Measurements from ENCODE around the gene ISM1.

The ISM1 gene

DNA sequence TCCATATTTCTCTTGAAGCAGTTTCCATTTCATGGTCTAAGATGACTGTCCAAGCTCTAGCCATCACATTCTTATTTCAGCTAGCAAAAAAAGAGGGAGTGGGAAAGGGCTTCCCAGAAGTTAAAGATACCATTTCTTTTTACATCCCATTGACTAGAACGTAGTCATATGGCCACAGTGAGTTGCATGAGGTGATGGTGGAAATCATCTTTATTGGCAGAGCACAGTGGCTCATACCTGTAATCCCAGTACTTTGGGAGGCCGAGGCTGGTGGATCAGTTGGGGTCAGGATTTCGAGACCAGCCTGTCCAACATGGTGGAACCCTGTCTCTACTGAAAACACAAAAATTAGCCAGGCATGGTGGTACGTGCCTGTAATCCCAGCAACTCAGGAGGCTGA, 99.6 kb downstream of the ISM1 start:
- DNase-seq: no peak

DNA sequence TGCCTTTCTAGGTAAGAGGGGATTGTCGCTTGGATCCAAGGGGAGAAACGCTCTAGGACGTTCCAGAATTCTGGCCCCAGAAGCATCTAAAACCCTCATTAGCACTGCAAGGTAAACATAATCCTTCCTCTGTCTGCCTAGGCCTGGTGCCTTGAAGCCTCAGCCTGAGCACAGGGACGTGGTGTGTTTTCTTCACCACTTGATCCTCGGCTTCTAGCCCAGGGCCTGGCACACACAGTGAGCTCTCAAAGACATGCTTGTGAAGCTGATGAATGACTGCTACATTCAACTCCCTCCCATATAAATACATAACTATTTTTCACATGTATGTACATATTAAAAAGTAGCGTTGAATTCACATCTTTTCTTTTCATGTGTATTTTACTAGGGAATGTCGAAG, 100.3 kb downstream of the ISM1 start:
- DNase-seq: no peak

DNA sequence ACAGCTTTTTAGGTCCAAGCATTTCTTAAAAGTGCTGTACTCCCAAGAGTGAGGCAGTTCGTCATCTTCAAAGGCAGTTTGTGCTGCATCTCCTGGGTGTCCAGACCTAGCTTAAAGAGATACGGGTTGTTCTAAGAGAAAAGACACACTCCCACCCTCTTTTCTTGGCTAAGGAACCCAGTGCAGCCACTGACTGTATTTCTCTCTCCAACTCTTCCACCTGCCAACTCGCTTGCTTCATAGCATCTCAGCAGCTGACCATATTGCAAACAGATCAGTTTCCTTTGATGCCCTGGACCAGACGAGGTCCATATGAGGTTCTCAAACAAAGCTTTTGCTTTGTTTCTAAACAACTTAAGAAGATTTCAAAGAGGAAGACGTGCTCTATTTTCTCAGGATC, 101.1 kb downstream of the ISM1 start:
- no peak for DNase-seq

DNA sequence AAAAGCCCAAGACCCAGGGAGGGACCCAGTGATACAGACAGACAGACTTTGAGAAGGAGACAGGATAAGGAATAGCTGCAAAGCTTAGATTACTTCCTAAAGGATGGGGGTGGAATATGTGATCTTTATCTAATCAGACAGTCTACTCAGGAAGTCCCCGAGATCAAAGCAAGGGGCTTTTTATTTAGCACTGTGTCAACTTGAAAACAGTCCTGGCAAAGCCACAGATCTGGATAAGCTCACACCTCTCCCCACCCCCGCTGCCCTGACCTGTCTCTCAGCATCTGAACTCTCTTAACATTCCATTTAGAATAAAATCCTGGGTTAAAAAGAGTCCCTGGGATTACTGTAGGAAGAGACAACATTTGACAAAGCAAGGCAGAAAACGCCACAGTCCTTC, 101.5 kb downstream of the ISM1 start:
- DNase-seq: no peak

DNA sequence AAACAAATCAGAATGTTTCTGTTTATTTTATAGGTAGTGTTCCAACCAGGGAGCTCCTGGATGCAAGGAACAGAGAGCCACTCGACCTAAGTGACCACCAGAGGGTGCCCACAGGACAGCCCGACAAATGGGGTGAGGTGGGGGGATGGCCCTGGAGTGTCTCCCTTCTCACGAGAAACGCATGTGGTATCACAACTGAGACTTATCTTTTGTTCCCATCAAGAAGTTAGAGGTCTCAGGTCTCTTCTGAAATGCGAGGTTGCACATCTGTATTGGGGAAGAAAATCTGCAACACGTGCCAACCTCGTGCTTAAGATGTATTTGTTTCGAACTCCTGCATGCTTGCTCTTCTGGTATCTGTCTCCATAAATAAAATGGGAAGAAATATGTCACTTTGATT, 104.0 kb downstream of the ISM1 start:
- no peak for DNase-seq

DNA sequence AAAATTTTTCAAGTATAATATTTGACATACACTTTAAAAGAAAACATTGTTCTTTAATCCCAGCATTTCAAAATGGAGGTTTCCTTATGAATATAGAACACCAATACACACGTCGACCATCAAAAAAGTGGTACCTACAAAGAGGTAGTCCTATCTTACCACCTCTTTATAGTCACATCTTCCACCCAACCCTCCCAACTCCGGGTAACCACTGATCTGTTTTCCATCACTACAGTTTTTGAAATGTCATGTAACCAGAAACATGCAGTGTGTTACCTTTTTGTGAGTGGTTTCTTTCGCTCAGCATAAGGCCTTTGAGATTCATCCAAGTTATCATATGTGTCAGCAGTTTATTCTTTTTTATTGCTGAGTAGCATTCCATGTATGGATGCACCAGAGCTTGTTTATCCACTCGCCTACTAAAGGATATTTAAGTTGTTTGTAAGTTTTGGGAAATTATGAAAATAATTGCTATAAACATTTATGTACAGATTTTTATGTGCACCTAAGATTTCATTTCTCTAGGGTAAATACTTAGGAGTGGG, 104.8 kb downstream of the ISM1 start:
- DNase-seq: no peak

GRCh38 chr20:13331536-13331935, 110.5 kb downstream of the ISM1 start:
- DNase-seq: no peak

DNA sequence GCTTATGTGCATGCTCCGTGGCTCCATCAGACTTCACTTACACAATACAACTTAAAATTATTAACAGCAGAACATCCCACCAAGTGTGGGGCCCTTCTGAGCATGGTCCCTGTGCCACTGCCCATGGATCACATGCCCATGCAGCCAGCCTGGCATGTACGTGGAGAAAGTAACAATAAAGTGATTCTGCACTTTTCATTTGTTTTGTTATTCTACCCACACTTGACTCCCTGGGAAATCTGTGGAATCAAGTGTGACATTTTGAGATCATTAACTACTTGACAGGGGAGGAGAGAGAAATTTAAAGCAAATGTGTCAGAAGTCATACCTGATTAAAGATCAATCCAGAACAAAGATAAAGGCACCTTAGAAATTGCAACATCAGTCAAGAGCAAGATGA, 112.0 kb downstream of the ISM1 start:
- DNase-seq: no peak

GRCh38 chr20:13333793-13334192, 112.7 kb downstream of the ISM1 start:
- DNase-seq: no peak

GRCh38 chr20:13336308-13337089, 115.4 kb downstream of the ISM1 start:
- DNase-seq: no peak

- no peak for DNase-seq
Measured at GRCh38 chr20:13337090-13337784, 116.2 kb downstream of the ISM1 start.

DNA sequence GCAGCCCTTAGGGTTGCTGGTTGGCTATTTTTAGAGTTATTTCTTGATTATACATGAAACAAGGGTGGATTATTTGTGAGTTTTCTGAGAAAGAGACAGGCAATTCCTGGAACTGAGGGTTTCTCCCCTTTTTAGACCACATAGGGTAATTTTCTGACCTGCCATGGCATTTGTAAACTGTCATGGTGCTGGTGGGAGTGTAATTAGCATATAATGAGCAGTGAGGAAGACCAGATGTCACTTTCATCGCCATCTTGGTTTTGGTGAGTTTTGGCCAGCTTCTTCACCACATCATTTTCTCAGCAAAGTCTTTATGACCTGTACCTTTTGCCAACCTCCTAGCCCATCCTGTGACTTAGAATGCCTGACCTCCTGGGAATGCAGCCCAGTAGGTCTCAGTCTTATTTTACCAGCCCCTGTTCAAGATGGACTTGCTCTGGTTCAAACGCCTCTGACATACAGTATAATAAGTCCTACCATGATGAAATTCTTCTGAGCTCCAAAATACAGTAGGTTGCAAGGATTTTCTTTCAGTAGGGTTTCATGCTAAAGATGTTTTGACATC, 117.1 kb downstream of the ISM1 start:
- no peak for DNase-seq

DNA sequence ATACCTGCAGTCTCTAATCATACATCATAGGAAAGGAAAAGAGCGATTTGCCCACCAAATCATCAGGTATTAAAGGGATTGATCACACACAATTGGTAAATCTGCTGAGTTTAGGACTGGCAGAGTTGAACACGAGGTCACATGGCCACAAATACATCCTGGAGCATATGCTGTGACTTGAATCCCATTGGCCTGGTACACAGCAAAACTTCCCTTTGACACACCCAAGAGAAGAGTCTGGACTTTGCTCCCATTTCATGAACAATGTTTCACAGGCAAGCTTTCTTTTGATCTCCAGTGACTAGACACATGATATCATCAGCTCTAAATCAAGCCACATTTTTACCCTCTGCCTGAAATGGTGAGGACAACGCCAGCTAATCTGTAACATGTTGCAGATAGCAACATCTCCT, 117.9 kb downstream of the ISM1 start:
- no peak for DNase-seq

DNA sequence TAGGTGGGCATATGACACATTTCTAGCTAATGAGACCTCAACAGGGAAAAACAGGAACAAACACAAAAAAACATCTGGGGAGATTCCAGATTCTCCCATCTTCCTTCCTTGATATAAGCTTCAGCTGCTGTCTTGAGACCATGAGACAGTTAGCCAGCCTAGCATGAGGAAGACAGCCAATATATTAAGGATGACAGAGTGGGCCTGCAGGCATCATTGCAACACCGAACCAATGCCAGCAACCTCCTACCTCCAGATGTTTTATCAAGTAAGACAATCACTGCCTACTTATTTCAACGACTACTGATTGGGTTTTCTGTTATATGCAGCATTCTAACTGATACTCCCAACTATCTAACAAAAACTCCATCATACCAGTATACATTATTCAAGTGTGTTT, 119.0 kb downstream of the ISM1 start:
- DNase-seq: no peak

DNA sequence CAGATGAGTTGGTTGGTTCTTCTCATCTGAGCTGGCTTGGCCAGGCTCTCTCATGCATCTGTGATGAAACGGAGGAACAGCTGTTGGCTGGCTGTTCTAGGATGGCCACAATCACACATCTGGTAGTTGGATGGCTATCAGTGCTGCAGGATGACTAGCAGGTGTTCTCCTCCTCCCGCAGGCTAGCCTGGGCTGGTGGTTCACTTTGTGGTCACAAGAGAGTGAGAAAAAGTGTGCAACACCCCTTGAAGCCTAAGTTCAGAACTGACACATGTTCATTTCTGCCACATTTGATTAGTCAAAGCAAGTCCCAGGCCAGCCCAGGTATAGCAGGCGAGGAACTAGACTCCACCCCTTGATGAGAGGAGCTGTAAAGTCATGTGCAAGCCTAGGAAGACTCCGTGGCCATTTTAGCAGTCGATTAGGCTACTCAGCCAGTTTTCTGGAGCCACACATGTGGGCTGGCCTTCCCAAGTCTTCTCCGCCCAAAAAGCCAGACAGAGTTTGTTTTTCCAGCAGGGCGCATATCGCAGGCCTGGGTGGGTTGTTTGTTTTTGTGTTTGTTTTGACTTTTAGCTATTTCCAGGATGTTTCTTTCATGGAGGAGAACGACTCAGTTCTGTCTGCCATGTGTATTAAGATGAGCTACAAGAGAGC, 120.8 kb downstream of the ISM1 start:
- no peak for DNase-seq

DNA sequence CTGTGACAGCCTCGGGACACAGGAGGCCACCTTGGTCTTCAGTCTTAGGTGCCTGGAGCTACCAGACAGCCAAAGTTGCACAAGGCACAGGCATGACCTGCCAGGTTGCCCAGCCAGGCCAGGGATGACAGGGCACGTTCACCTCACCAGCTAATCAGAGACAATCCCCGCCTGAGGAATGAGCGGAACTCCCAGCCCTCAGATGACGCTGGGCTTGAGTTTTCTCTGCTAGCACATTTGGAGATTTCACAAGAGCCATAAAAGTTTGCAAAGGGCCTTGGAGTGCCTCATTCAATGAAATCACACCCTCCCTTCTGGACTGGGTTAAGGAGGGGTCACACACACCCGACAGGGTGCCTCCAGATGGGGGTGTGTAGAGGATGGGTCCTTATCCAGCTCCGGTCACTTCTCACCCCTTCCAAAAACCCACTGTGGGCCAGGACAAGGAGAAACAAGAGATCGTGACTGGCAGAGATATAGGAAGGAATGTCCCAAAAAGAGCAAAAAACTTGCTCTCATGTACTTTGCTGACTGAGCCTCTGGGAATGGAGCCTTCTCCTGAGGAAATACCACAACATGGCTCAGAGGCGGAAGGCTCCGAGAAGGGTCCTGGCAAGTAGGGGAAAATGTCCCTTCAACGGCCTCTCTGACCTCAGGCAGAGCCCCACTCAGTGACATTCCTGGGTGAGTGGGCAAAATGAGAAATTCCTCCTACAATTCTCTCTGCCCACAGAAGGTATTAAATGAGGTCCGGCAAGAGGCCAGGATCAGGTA, 121.6 kb downstream of the ISM1 start:
- no peak for DNase-seq

DNA sequence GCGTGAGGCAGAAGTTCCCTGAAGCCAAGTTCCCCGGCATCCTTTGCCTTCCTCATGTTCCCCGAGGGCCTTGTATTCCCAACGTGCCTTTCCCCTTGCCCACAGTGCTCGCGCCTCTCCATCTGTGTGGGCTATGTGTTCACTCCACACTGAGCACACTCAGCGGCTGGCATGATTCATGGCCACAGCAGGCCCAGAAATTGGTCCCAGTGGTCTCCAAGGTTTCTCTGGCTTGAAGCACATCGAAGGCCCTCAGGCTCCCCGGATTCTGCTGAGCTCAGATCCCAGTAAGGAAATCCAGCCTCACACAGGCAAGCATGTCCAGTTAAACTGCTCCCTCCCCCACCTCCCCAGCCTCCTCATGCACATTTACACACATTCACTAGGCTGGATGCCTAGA, 123.6 kb downstream of the ISM1 start:
- no peak for DNase-seq

- DNase-seq: no peak
Measured at GRCh38 chr20:13348311-13349234, 127.5 kb downstream of the ISM1 start.

DNA sequence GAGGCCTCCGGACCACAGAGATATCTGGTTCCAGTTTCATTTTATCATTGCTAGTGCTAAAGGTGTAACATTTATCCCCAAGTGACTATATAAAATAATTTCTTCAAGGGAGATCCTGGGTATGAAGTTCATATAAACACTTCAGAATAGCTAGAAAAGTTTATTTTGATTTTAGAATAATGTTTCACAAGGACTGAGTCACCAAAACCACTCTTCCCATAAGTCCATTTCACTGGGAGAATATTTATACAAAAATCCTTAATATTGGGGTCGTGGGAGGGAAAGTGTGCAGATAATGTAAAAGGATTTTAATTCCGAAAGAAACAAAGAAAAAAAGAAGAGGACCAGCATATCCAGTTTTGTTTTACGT, 128.1 kb downstream of the ISM1 start:
- no peak for DNase-seq

All from activated T-cell treated with anti-CD3 and anti-CD28 coated beads, Interleukin-2, amount 50 U/mL, for 1 hour (primary cell).